Activated CD8-positive, alpha-beta memory T cell treated with anti-CD3 and anti-CD28 coated beads for 24 hours (primary cell): ENCODE measurements around the gene SPATA20.

Experiments used
- DNase-seq: peaks from one replicate; pipeline ENCODE4 v3.0.0-alpha.2; 2020

SPATA20 gene

GRCh38 chr17:50547035-50547735 is at the start of gene SPATA20:
Gene SPATA20 (plus strand): TSS chr17:50547174. CDS start chr17:50547209, 35 bp downstream.
- peak; percentile 93 for DNase-seq

- DNase-seq = no peak
Observed at GRCh38 chr17:50498021-50498874, 48.7 kb upstream of the SPATA20 start.

GRCh38 chr17:50499270-50499669 is 47.7 kb upstream of the SPATA20 start:
- no peak for DNase-seq

GRCh38 chr17:50499721-50500120 is 47.3 kb upstream of the SPATA20 start:
- DNase-seq = no peak

GRCh38 chr17:50501054-50501453 is 45.9 kb upstream of the SPATA20 start:
- no peak for DNase-seq

GRCh38 chr17:50502301-50502990 is 44.5 kb upstream of the SPATA20 start:
- DNase-seq = no peak

GRCh38 chr17:50505591-50506130 is 41.3 kb upstream of the SPATA20 start:
- DNase-seq = no peak

- no peak for DNase-seq
Observed at GRCh38 chr17:50506298-50506697, 40.7 kb upstream of the SPATA20 start.

- peak; percentile 87 for DNase-seq
Observed at GRCh38 chr17:50507871-50508572, 39.0 kb upstream of the SPATA20 start, which contains the start of gene MYCBPAP. Gene MYCBPAP (plus strand): TSS chr17:50508439. CDS start chr17:50508675, 236 bp downstream.

- DNase-seq = no peak
Observed at GRCh38 chr17:50508573-50509460, 38.2 kb upstream of the SPATA20 start.

GRCh38 chr17:50511058-50511457 is 35.9 kb upstream of the SPATA20 start:
- no peak for DNase-seq

GRCh38 chr17:50513495-50513894 is 33.5 kb upstream of the SPATA20 start:
- DNase-seq = no peak

GRCh38 chr17:50514388-50514787 is 32.6 kb upstream of the SPATA20 start:
- no peak for DNase-seq

GRCh38 chr17:50514936-50515702 is 31.9 kb upstream of the SPATA20 start:
- DNase-seq = no peak

GRCh38 chr17:50517011-50517410 is 30.0 kb upstream of the SPATA20 start:
- DNase-seq = no peak

- DNase-seq = no peak
Observed at GRCh38 chr17:50517504-50518383, 29.2 kb upstream of the SPATA20 start.

- DNase-seq = no peak
Observed at GRCh38 chr17:50518384-50519023, 28.5 kb upstream of the SPATA20 start.

- DNase-seq = no peak
Observed at GRCh38 chr17:50519141-50519834, 27.7 kb upstream of the SPATA20 start.
